SH-SY5Y (cell line): ENCODE measurements around the gene CTNNA3.

Experiments
- GATA2 ChIP-seq: IDR thresholded peaks from 2 replicates; pipeline ENCODE4 v1.6.1; 2011; ENCODE audit warnings: mild to moderate bottlenecking, low read depth, low read length
- GATA3 ChIP-seq: IDR thresholded peaks from 2 replicates; pipeline ENCODE4 v1.6.1; 2011; ENCODE audit warnings: low read depth, mild to moderate bottlenecking, low read length, moderate library complexity

- TF ChIP-seq GATA3 (no peak), GATA2 (no peak)
These were observed 1600.4 kb downstream of the CTNNA3 start for GRCh38 chr10:66095610-66096009.
